PFSK-1 (cell line): ENCODE data around the gene FMNL1.

ENCODE experiments used
- POLR2AphosphoS5 ChIP-seq: IDR thresholded peaks from 2 replicates; pipeline ENCODE4 v1.6.1; 2012; ENCODE audit warnings: low read depth, mild to moderate bottlenecking, control low read depth, low read length, moderate library complexity
- TAF1 ChIP-seq: IDR thresholded peaks from 2 replicates; pipeline ENCODE4 v1.6.1; 2012; ENCODE audit warnings: low read length, control low read depth, borderline replicate concordance; ENCODE audit not compliant: insufficient read depth

DNA sequence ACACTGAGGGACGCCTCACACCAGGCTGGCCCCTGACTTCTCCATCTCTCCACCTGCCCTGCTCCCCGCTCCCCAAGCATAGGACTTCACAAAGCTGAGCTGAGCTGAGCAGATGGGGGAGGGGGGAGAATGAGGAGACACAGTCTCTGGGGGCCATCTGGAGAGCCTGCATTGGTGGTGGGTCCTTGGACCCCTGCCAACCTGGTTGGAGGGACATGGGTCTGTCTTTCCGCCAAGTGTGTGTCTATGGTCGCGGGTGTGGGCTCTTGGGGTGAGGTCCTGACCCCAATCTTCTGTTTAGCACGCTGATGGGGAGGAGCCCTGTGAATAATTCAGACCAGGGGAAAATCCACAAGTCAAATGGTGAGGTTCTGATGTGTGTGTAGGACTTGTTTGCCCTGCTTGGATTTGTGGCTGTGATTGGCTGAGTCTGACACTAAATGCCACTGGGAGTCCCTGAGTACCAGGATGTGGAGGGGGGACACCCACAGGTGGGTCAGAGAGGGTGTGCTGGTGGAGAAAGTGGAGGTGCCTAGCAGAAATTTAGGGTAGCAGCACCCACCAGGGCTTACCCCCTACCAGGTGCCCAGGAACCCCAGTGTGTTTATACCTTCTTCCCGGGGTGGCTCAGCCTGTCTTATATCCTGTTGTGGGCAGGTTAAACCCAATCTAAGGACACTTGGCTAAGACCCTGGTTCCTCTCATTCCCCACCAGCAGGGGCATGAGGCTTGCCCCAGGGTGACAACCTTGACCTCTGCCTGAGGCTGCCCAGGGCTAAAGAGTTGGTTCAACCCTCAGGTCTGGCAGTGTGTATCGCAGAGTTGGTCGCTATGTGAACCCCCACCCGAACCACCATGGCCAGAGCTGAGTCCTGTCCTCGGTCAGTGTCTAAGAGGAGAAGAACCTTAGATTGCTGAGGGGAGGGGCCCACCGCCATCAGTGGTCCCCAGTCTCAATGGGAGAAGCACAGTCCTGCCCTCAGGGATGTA, 2.1 kb downstream of the FMNL1 start:
- TF ChIP-seq POLR2AphosphoS5 (no peak), TAF1 (no peak)
